Fibroblast of lung (primary cell): ENCODE data around the gene SUGCT. TPM values are rescaled to one million over a fixed set of nuclear protein-coding genes. Genes with fewer than 3 reads are reported as not detected.

Experiments used
- DNase-seq, 2 donors: peaks; one replicate each; pipeline versions ENCODE4 v3.0.0 to v3.0.0-alpha.2; 2010; ENCODE audit warnings: low read depth in 2 of 2
- H2AFZ ChIP-seq: 2 replicates; pipeline ENCODE4 v1.5.1; 2012; ENCODE audit warnings: low read length, control low read depth, inconsistent platforms
- H3K27ac ChIP-seq: 2 replicates; pipeline ENCODE4 v1.5.1; 2011; ENCODE audit warnings: low read length, control low read depth; ENCODE audit not compliant: insufficient read depth
- H3K27me3 ChIP-seq: 2 replicates; pipeline ENCODE4 v1.5.1; 2011; ENCODE audit warnings: mild to moderate bottlenecking, low read length; ENCODE audit not compliant: control insufficient read depth, insufficient read depth
- H3K36me3 ChIP-seq: 2 replicates; pipeline ENCODE4 v1.5.1; 2011; ENCODE audit warnings: low read length; ENCODE audit not compliant: control insufficient read depth, insufficient read depth
- H3K4me1 ChIP-seq: 2 replicates; pipeline ENCODE4 v1.5.1; 2011; ENCODE audit warnings: low read length; ENCODE audit not compliant: control insufficient read depth, insufficient read depth; ENCODE audit errors: extremely low read depth
- H3K4me2 ChIP-seq: 2 replicates; pipeline ENCODE4 v1.5.1; 2011; ENCODE audit warnings: low read length, control low read depth; ENCODE audit not compliant: insufficient read depth; ENCODE audit errors: extremely low read depth
- H3K4me3 ChIP-seq, 4 experiments: fragments of 200-600 bp in 1 of 4; sonication (generic) in 1 of 4; replicated peaks in 1 of 4; 2 replicates each; pipeline ENCODE4 v1.5.1; 2011 to 2016; ENCODE audit warnings: low read length in 4 of 4, low read depth in 3 of 4, mild to moderate bottlenecking in 3 of 4, control low read depth in 2 of 4, inconsistent platforms in 1 of 4, mixed read lengths in 1 of 4; ENCODE audit not compliant: insufficient read depth in 1 of 4; ENCODE audit errors: control extremely low read depth in 1 of 4
- H3K79me2 ChIP-seq: 2 replicates; pipeline ENCODE4 v1.5.1; 2012; ENCODE audit warnings: mild to moderate bottlenecking, low read length, inconsistent platforms; ENCODE audit not compliant: control insufficient read depth, insufficient read depth
- H3K9ac ChIP-seq: 2 replicates; pipeline ENCODE4 v1.5.1; 2011; ENCODE audit warnings: mild to moderate bottlenecking, low read length, control low read depth; ENCODE audit not compliant: insufficient read depth
- H3K9me3 ChIP-seq: 2 replicates; pipeline ENCODE4 v1.5.1; 2012; ENCODE audit warnings: low read depth, low read length; ENCODE audit not compliant: control insufficient read depth, insufficient read depth
- H4K20me1 ChIP-seq: 2 replicates; pipeline ENCODE4 v1.5.1; 2011; ENCODE audit warnings: low read length; ENCODE audit not compliant: control insufficient read depth, insufficient read depth; ENCODE audit errors: extremely low read depth
- CTCF ChIP-seq, 2 donors: IDR thresholded peaks in 1 of 2; conservative IDR thresholded peaks in 1 of 2; 1 replicate in 1 of 2; 2 replicates in 1 of 2; pipeline ENCODE4 v1.5.1; 2011 to 2012; ENCODE audit warnings: low read length in 2 of 2, control low read depth in 1 of 2, inconsistent platforms in 1 of 2, low read depth in 1 of 2, mild to moderate bottlenecking in 1 of 2
- EZH2 ChIP-seq: IDR thresholded peaks from 2 replicates; pipeline ENCODE4 v1.5.1; 2012; ENCODE audit warnings: low read length, control low read depth, mild to moderate bottlenecking; ENCODE audit errors: missing control alignments
- polyA plus RNA-seq, 2 donors: library from polyadenylated mRNA; depleted of rRNA in 1 of 2; stranded (reverse) in 1 of 2; unstranded in 1 of 2; fragments of >200 nt; gene quantifications; 2 replicates each; pipeline ENCODE4 v1.2.1, GENCODE V29; 2011 to 2012; ENCODE audit warnings: missing spikeins in 1 of 2
- total RNA-seq: library from RNA; depleted of rRNA; stranded (reverse); fragments of >200 nt; gene quantifications from 2 replicates; pipeline ENCODE4 v1.2.1, GENCODE V29; 2014

The SUGCT gene
- total and polyA plus RNA-seq, 2 donors (not counting 1 experiment from before 2014, with no cell fraction given): 8.4 to 16.5 TPM

DNA sequence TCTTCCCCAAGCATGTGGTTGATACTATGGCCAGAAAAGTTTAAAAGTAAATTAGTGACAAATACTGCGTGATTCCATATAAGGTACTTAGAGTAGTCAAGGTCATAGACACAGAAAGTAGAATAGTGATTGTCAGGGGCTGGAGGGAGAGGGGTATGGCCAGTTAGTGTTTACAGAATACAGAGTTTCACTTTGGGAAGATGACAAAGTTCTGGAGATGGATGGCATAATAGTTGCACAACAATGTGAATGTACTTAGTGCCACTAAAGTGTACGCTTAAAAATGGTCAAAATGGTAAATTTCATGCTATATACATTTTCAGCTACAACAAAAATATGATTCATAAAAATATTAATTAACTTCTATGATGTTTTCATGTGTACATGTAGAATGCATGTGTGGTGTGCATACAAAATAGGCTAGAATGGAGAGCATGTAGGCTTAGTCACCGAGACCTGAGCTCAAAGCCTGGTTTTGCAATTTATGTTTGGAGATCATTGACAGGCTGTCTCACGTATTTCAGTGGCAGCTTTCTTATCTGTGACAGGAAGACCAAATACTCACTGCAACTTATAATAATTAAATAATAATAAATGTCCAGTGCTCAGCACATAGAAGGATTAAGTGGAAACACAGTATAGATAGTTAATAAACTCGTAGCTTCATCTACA lies 625.6 kb downstream of the SUGCT start:
- H3K9ac ChIP-seq: no peak overlapping the region
- H3K4me1 ChIP-seq: peaks cover 5% of the 10 kb centered on the region
- no peaks in the 10 kb centered on the region for H3K9me3 ChIP-seq
- H3K79me2 ChIP-seq: no peaks in the 10 kb centered on the region
- no peak overlapping the region for H3K27ac ChIP-seq
- no peak for TF ChIP-seq EZH2
- no peak for TF ChIP-seq CTCF (conservative IDR thresholded peaks at IDR 0.05 in 1 of 2, IDR thresholded peaks at IDR 0.05 in 1 of 2; ENCODE audit: low read depth in 1 of 2, low read length in 2 of 2)
- no peaks in the 10 kb centered on the region for H4K20me1 ChIP-seq
- no peaks in the 10 kb centered on the region for H3K36me3 ChIP-seq
- H3K4me3 ChIP-seq: no peak overlapping the region
- peak in 1 of 2 donors; percentile 19 for DNase-seq
- no peaks in the 10 kb centered on the region for H3K27me3 ChIP-seq
- H3K4me2 ChIP-seq: no peak overlapping the region
- H2AFZ ChIP-seq: no peak overlapping the region

- Histone ChIP-seq H3K9ac (no peak overlapping the region), H3K4me1 (peaks cover 5% of the 10 kb centered on the region), H3K79me2 (no peaks in the 10 kb centered on the region), H3K27me3 (no peaks in the 10 kb centered on the region), H3K27ac (no peak overlapping the region), H4K20me1 (no peaks in the 10 kb centered on the region), H3K36me3 (no peaks in the 10 kb centered on the region), H2AFZ (no peak overlapping the region), H3K4me2 (no peak overlapping the region), H3K4me3 (no peak overlapping the region), H3K9me3 (no peaks in the 10 kb centered on the region)
- TF ChIP-seq CTCF (conservative IDR thresholded peaks at IDR 0.05 in 1 of 2, IDR thresholded peaks at IDR 0.05 in 1 of 2; ENCODE audit: low read depth in 1 of 2, low read length in 2 of 2) (no peak), EZH2 (no peak)
- no peak for DNase-seq
Measured at GRCh38 chr7:40760987-40761386, 626.2 kb downstream of the SUGCT start.

DNA sequence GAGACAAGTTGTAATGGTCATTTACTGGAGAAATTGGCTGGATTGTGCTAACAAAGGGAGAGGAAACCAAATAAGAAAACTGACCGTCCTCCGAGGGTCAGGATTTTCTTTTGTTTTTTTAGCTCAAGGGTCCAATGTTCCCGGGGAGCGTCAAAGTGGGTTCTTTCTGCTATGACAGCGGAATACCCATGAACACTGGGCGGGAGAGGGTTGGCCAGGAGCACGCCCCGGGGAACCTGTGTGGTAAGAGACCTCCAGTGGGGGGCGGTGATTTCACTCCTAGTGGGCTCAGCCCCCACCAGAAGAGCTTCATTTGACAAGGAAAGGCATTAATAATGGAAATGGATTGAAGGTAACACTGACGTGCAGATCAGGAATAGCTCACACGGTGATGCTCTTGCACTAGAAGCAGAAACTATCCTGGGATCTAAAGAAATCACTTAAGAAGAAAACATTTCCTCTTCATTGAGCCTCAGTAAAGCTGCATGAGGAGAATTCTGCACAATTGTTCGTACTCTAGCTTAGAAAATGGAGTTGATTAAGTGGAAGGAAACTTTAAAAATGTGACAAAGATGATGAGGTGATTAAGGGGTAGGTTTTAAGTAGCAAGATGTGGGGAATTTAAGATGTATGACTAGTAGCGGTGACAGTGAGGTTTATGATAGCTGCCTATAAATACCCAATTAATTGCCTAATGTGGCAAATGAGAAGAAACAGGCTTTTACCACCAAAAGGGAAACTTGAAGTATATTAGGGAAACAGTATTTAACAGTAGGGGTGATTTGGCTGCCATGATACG lies 627.2 kb downstream of the SUGCT start:
- H2AFZ ChIP-seq: no peak overlapping the region
- no peak overlapping the region for H3K4me3 ChIP-seq
- no peaks in the 10 kb centered on the region for H3K36me3 ChIP-seq
- no peaks in the 10 kb centered on the region for H3K79me2 ChIP-seq
- no peaks in the 10 kb centered on the region for H3K9me3 ChIP-seq
- H3K4me2 ChIP-seq: no peak overlapping the region
- DNase-seq: no peak
- no peak overlapping the region for H3K9ac ChIP-seq
- H3K27me3 ChIP-seq: no peaks in the 10 kb centered on the region
- TF ChIP-seq EZH2 (no peak), CTCF (conservative IDR thresholded peaks at IDR 0.05 in 1 of 2, IDR thresholded peaks at IDR 0.05 in 1 of 2; ENCODE audit: low read depth in 1 of 2, low read length in 2 of 2) (no peak)
- peaks cover 5% of the 10 kb centered on the region for H3K4me1 ChIP-seq
- no peaks in the 10 kb centered on the region for H4K20me1 ChIP-seq
- no peak overlapping the region for H3K27ac ChIP-seq
